ENCODE measurements around the gene C2orf81. TPM values are rescaled to one million over a fixed set of nuclear protein-coding genes. Genes with fewer than 3 reads are reported as not detected.
"Not testable (repeated sequence)": the region's sequence is repeated elsewhere in the genome, so short reads cannot be mapped to it uniquely, and the experiment has no call there.

C2orf81 gene
- polyA plus RNA-seq (2013, experiment 1 of 2) = 2.4 TPM
- 1.6 TPM for polyA plus RNA-seq (2013, experiment 2 of 2)

DNA sequence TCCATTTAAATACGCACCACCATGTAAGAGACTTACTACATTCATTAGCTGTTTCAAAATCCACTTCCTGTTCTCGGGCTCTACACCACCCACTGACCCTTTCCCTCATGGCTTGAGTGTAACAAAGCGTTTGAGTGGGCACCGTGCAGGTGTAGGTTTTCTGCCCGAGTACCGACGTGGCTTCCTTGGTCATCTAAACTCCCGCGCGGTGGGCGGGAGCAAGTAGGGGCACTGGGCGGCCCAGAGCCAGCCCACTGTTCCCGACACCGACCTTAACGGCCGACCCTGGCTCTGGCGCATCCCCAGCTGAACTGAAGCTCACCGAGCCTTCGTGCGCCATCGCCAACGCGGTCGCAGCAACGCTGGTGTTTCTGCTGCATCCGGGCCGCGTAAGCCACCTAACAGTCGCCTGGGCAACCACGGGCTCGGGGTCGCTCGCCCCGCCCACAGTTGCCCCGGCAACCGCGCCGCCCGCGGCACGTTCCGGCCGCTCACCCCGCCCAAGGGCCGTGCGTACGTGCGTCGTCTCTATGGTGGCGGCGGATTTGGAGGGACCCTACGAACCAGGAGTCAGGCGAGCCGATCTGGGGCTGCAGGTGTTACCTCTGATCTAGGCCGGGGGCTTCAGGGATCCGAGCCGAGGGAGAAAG lies at the start of gene C2orf81, which contains the start of gene WDR54:
TSS of gene C2orf81 (minus strand) at position 399 of the 650 bp plus-strand sequence. CDS start at position 340, 59 bp downstream.
TSS of gene WDR54 (plus strand) at position 510 of the 650 bp plus-strand sequence. CDS start 424 bp downstream, outside the sequence.
- H3K36me3 ChIP-seq (ENCODE audit: control insufficient read depth, insufficient read depth, low read length) = peaks cover 14% of the 10 kb centered on the region
- WGBS, 2 experiments (ENCODE audit: insufficient coverage in 2 of 2) = 2% methylated on average over 52 to 57 of the region's 57 CpGs
- no peaks in the 10 kb centered on the region for H3K9me3 ChIP-seq (ENCODE audit: control insufficient read depth, low read length)
- peak within 1 kb of the TSS; percentile 82 for H3K4me3 ChIP-seq (ENCODE audit: extremely low read depth, insufficient read depth, low read length, poor library complexity, severe bottlenecking)
- H3K4me1 ChIP-seq (ENCODE audit: control insufficient read depth, insufficient read depth, low read length, poor library complexity, severe bottlenecking) = peaks cover 13% of the 10 kb centered on the region
- peak within 1 kb of the TSS; percentile 62 for H3K27ac ChIP-seq (ENCODE audit: low read depth, low read length, severe bottlenecking)

DNA sequence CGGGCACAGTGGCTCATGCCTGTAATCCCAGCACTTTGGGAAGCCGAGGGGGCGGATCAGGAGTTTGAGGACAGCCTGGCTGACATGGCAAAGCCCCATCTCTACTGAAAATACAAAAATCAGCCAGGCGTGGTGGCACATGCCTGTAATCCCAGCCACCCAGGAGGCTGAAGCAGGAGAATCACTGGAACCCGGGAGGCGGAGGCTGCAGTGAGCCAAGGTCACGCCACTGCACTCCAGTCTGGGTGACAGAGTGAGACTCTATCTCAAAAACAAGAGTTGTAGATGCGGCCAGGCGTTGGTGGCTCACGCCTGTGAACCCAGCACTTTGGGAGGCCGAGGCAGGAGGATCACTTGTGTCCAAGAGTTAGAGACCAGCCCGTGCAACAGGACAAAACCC lies 49.3 kb upstream of the C2orf81 start:
- H3K4me1 ChIP-seq (ENCODE audit: control insufficient read depth, insufficient read depth, low read length, poor library complexity, severe bottlenecking); H3K27ac ChIP-seq (ENCODE audit: low read depth, low read length, severe bottlenecking); H3K9me3 ChIP-seq (ENCODE audit: control insufficient read depth, low read length); H3K4me3 ChIP-seq (ENCODE audit: extremely low read depth, insufficient read depth, low read length, poor library complexity, severe bottlenecking): not testable (repeated sequence)
- 89 to 96% methylated on average over 8 to 11 of the region's 12 CpGs for WGBS, 2 experiments (ENCODE audit: insufficient coverage in 2 of 2)
- peaks cover 17% of the 10 kb centered on the region for H3K36me3 ChIP-seq (ENCODE audit: control insufficient read depth, insufficient read depth, low read length)

DNA sequence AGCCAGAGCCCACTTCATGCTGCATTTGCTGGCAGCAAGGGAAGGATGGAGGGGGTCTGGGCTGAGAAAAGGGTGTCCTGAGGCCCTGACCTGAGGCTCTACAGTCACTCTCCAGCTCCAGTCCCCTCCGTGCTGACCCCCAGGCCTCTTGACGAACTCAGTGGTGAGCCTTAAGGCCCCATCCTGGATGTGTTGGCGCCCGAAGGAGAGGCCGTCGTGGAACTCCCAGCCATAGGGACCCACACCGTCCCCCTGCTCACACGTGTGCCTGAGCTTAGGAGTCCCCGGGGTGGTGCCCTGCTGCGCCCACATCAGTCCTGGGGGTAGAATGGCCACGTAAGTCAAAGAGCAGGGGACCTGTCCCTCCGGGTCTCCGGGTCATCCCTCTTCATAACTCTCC lies 43.0 kb upstream of the C2orf81 start:
- Histone ChIP-seq H3K4me1 (ENCODE audit: control insufficient read depth, insufficient read depth, low read length, poor library complexity, severe bottlenecking) (peaks cover 4% of the 10 kb centered on the region), H3K9me3 (ENCODE audit: control insufficient read depth, low read length) (no peaks in the 10 kb centered on the region), H3K4me3 (ENCODE audit: extremely low read depth, insufficient read depth, low read length, poor library complexity, severe bottlenecking) (peak overlapping the region; percentile 89), H3K36me3 (ENCODE audit: control insufficient read depth, insufficient read depth, low read length) (peaks cover 33% of the 10 kb centered on the region), H3K27ac (ENCODE audit: low read depth, low read length, severe bottlenecking) (no peak overlapping the region)
- WGBS, 2 experiments (ENCODE audit: insufficient coverage in 2 of 2) = 15 to 16% methylated on average over 7 to 13 of the region's 13 CpGs

DNA sequence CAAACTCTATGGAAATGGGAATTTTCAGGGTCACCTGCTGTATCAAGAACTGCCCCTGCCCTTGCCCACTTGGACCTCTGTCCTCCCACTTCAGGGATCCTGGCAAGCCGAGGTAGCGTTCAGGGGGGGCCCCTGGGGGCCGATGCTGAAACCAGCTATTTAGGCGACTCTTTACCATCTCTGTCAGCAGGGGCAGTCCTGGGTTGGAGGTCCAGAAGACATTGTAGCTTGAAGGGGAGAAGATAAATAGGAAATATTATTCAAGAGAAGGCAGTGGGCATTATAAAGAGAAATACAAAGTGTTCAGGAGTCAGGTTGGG lies 41.3 kb upstream of the C2orf81 start:
- peaks cover 33% of the 10 kb centered on the region for H3K36me3 ChIP-seq (ENCODE audit: control insufficient read depth, insufficient read depth, low read length)
- no peak overlapping the region for H3K4me3 ChIP-seq (ENCODE audit: extremely low read depth, insufficient read depth, low read length, poor library complexity, severe bottlenecking)
- no peaks in the 10 kb centered on the region for H3K9me3 ChIP-seq (ENCODE audit: control insufficient read depth, low read length)
- H3K27ac ChIP-seq (ENCODE audit: low read depth, low read length, severe bottlenecking) = no peak overlapping the region
- peaks cover 7% of the 10 kb centered on the region for H3K4me1 ChIP-seq (ENCODE audit: control insufficient read depth, insufficient read depth, low read length, poor library complexity, severe bottlenecking)
- WGBS, 2 experiments (ENCODE audit: insufficient coverage in 2 of 2) = 85 to 100% methylated on average over 4 of the region's 4 CpGs

DNA sequence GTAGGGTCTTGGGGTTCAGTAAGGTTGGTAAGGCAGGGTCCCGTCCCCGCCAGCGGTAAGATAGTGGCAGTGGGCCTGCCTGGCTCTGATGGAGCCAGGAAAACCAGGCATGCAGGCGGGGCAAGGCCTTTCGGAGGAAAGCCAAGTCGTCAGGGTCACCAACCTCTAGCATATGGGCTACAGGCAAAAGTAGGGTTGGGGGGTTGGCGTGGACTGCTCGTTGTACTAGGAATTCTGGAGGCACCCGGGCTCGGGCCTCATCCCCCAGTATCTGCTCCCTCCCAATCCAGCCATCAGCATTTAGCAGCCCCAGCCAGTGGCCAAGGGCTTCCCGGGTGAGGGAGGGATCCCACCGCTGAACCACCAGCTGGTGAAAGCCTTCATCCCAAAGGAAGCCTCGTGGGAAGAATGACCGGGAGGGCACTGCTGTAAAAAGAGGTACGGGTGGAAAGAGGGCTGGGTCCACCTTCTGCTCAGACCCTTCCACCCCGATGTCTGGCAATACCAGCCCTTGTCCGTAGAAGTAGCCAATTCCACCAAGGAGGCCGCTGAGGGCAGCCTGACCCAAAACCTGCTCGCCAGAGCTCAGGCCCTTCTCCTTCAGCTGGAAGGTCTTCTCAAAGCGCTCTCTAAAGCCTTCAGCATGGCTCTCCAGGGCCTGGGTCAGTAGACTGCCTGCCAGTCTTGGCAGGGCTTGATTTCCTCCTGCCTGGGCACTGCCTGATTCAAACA lies 40.8 kb upstream of the C2orf81 start:
- Histone ChIP-seq H3K4me1 (ENCODE audit: control insufficient read depth, insufficient read depth, low read length, poor library complexity, severe bottlenecking) (peaks cover 7% of the 10 kb centered on the region), H3K9me3 (ENCODE audit: control insufficient read depth, low read length) (no peaks in the 10 kb centered on the region), H3K27ac (ENCODE audit: low read depth, low read length, severe bottlenecking) (no peak overlapping the region), H3K4me3 (ENCODE audit: extremely low read depth, insufficient read depth, low read length, poor library complexity, severe bottlenecking) (no peak overlapping the region), H3K36me3 (ENCODE audit: control insufficient read depth, insufficient read depth, low read length) (peaks cover 33% of the 10 kb centered on the region)
- WGBS, 2 experiments (ENCODE audit: insufficient coverage in 2 of 2) = 92 to 97% methylated on average over 18 to 20 of the region's 20 CpGs

DNA sequence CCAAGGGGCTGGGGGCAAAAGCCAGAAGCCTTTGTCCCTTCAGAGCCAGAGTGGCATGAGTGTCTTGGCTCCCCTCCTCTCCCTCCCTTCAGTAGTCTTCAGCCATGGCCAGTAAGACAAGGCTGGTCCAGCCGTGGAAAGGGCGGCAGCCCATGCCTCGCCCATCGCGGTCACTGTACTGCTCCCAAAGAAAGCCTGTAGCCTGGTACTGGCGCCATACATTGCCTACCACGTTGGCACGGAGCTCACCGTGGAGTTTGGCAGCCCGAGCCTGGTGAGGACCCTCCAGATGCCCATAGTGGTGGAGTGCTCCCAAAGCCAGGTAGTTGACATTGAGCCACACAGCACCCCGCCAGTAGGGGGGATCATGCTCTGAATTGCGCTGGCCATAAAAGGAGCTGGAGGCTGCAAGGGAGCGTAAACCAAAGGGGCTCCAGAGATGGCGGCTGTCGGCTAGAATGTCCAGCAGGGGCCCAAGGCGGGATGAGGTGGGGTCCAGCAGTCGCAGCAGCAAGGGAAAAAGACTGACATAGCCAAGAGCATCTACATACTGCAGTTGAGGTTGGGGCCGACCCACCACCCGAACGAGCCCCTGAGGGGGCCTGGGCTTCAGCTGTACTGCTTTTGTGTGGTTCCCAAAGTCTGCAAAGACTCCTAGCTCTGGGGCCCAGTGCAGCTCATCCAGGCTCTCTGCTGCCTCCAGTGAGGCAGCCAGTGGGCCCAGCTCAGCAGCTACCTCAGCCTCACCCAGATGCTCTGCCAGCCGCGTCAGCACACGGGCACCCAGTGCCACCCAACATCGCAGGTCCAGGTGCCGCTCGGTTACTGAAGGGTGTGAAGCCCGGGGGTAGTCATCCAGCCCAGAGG lies 40.0 kb upstream of the C2orf81 start:
- 93 to 97% methylated on average over 24 of the region's 27 CpGs for WGBS, 2 experiments (ENCODE audit: insufficient coverage in 2 of 2)
- no peaks in the 10 kb centered on the region for H3K9me3 ChIP-seq (ENCODE audit: control insufficient read depth, low read length)
- peaks cover 15% of the 10 kb centered on the region for H3K4me1 ChIP-seq (ENCODE audit: control insufficient read depth, insufficient read depth, low read length, poor library complexity, severe bottlenecking)
- no peak overlapping the region for H3K27ac ChIP-seq (ENCODE audit: low read depth, low read length, severe bottlenecking)
- no peak overlapping the region for H3K4me3 ChIP-seq (ENCODE audit: extremely low read depth, insufficient read depth, low read length, poor library complexity, severe bottlenecking)
- peaks cover 33% of the 10 kb centered on the region for H3K36me3 ChIP-seq (ENCODE audit: control insufficient read depth, insufficient read depth, low read length)

DNA sequence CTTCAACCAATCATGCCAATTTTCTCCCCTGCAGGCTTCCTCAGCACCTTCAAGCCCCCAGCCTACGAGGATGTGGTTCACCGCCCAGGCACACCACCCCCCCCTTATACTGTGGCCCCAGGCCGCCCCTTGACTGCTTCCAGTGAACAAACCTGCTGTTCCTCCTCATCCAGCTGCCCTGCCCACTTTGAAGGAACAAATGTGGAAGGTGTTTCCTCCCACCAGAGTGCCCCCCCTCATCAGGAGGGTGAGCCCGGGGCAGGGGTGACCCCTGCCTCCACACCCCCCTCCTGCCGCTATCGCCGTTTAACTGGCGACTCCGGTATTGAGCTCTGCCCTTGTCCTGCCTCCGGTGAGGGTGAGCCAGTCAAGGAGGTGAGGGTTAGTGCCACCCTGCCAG lies 38.8 kb upstream of the C2orf81 start:
- WGBS, 2 experiments (ENCODE audit: insufficient coverage in 2 of 2) = 96 to 100% methylated on average over 2 to 3 of the region's 10 CpGs
- not testable (repeated sequence) for H3K4me3 ChIP-seq (ENCODE audit: extremely low read depth, insufficient read depth, low read length, poor library complexity, severe bottlenecking); H3K9me3 ChIP-seq (ENCODE audit: control insufficient read depth, low read length); H3K27ac ChIP-seq (ENCODE audit: low read depth, low read length, severe bottlenecking)
- Histone ChIP-seq H3K36me3 (ENCODE audit: control insufficient read depth, insufficient read depth, low read length) (peaks cover 33% of the 10 kb centered on the region), H3K4me1 (ENCODE audit: control insufficient read depth, insufficient read depth, low read length, poor library complexity, severe bottlenecking) (peaks cover 19% of the 10 kb centered on the region)

DNA sequence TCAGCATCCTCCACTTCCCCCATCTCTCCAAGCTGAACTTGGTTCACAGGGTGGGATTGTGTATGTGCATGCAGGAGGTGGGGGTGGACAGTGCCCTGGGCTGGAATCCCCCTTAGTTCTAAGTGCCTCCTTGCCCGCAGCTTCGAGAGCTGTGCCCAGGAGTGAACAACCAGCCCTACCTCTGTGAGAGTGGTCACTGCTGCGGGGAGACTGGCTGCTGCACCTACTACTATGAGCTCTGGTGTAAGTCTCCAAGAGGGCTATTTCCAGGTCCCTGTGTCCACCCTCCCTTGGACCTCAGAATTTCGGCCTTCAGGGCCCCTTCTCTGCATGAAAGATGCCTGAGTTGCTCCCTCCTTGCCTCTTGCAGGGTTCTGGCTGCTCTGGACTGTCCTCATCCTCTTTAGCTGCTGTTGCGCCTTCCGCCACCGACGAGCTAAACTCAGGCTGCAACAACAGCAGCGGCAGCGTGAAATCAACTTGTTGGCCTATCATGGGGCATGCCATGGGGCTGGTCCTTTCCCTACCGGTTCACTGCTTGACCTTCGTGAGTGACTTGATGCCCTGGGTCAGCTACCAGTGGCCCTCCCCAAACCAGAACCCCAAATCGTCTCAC lies 38.2 kb upstream of the C2orf81 start:
- H3K27ac ChIP-seq (ENCODE audit: low read depth, low read length, severe bottlenecking); H3K9me3 ChIP-seq (ENCODE audit: control insufficient read depth, low read length): not testable (repeated sequence)
- Histone ChIP-seq H3K4me1 (ENCODE audit: control insufficient read depth, insufficient read depth, low read length, poor library complexity, severe bottlenecking) (peaks cover 19% of the 10 kb centered on the region), H3K36me3 (ENCODE audit: control insufficient read depth, insufficient read depth, low read length) (peaks cover 33% of the 10 kb centered on the region), H3K4me3 (ENCODE audit: extremely low read depth, insufficient read depth, low read length, poor library complexity, severe bottlenecking) (peak overlapping the region; percentile 97)
- WGBS, 2 experiments (ENCODE audit: insufficient coverage in 2 of 2) = 82 to 84% methylated on average over 10 to 13 of the region's 13 CpGs

DNA sequence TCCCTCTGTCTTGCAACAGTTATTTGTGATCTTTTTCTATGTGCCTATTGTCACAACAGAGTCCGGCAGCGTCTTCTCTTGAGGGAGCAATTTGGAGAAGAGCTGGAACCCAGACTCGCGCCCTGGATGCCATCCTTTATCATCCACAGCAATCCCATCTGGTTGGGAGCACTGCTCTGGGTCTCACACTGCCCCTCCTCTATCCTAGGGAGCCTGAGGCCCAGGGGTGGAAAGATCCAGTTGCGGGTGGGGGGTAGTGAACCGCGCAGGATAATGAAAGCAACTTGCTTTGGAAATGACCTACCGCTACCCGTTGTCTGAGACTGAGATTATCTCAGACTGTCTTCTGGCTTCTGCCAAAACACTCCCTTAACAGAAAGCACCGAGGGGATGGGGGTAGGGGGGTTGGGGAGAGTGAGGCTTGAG lies 37.5 kb upstream of the C2orf81 start:
- Histone ChIP-seq H3K36me3 (ENCODE audit: control insufficient read depth, insufficient read depth, low read length) (peaks cover 33% of the 10 kb centered on the region), H3K4me1 (ENCODE audit: control insufficient read depth, insufficient read depth, low read length, poor library complexity, severe bottlenecking) (peaks cover 17% of the 10 kb centered on the region), H3K27ac (ENCODE audit: low read depth, low read length, severe bottlenecking) (peak overlapping the region; percentile 53), H3K9me3 (ENCODE audit: control insufficient read depth, low read length) (no peaks in the 10 kb centered on the region), H3K4me3 (ENCODE audit: extremely low read depth, insufficient read depth, low read length, poor library complexity, severe bottlenecking) (peak overlapping the region; percentile 97)
- 19% methylated on average over 7 of the region's 10 CpGs; no CpG with 5 or more reads in 1 of the 2 experiments for WGBS, 2 experiments (ENCODE audit: insufficient coverage in 2 of 2)

Data from mesodermal cell (in vitro differentiated cells).